ENCODE measurements around the gene LRRC8A.
"Not testable (repeated sequence)": the region's sequence is repeated elsewhere in the genome, so short reads cannot be mapped to it uniquely, and the experiment has no call there.

Gene LRRC8A

GRCh38 chr9:128840524-128840923, 41.4 kb upstream of the LRRC8A start:
- no peak for DNase-seq (ENCODE audit: low read depth)
- TF ChIP-seq POLR2A (IDR thresholded peaks at IDR 0.05; ENCODE audit: extremely low read depth, insufficient read length) (no peak), MAX (IDR thresholded peaks at IDR 0.05; ENCODE audit: low read depth, low read length) (no peak), MYC (IDR thresholded peaks at IDR 0.05; ENCODE audit: low read depth, low read length) (no peak), CTCF (IDR thresholded peaks at IDR 0.05; ENCODE audit: low read depth, low read length) (no peak)
- no peak overlapping the region for H3K4me3 ChIP-seq (ENCODE audit: low read depth, low read length)

DNA sequence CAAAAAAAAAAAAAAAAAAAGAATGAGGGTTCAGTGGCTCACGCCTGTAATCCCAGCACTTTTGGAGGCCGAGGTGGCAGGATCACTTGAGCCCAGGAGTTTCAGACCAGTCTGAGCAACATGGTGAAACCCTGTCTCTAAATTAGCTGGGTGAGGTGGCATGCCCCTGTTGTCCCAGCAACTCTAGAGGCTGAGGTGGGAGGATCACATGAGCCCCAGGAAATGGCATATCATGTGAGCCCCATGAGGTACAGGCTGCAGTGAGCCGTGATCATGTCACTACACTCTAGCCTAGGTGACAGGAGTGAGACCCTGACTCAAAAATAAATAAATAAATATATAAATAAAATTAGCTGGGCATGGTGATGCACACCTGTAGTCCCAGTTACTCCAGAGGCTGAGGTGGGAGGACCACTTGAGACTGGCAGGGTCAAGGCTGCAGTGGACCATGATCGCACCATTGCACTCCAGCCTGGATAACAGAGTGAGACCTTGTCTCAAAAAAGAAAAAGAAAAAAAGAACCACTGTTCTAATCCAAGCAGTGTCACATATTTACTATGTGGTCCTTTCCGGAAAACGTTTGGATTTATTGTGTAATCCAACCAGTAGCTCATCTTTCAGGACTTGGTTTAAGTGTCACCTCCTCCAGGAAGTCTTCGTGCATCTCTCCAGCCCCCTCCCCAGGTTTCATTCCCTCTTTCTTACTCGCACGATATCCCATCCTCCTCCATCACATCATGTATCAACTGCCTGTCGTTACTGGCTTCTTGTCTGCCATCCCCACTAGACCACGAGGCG, 40.0 kb upstream of the LRRC8A start:
- H3K4me3 ChIP-seq (ENCODE audit: low read depth, low read length) = no peak overlapping the region
- TF ChIP-seq CTCF (IDR thresholded peaks at IDR 0.05; ENCODE audit: low read depth, low read length) (no peak), MAX (IDR thresholded peaks at IDR 0.05; ENCODE audit: low read depth, low read length) (no peak), POLR2A (IDR thresholded peaks at IDR 0.05; ENCODE audit: extremely low read depth, insufficient read length) (no peak), MYC (IDR thresholded peaks at IDR 0.05; ENCODE audit: low read depth, low read length) (no peak)
- no peak for DNase-seq (ENCODE audit: low read depth)

GRCh38 chr9:128843171-128843570, 38.8 kb upstream of the LRRC8A start:
- H3K4me3 ChIP-seq (ENCODE audit: low read depth, low read length); DNase-seq (ENCODE audit: low read depth): not testable (repeated sequence)

DNA sequence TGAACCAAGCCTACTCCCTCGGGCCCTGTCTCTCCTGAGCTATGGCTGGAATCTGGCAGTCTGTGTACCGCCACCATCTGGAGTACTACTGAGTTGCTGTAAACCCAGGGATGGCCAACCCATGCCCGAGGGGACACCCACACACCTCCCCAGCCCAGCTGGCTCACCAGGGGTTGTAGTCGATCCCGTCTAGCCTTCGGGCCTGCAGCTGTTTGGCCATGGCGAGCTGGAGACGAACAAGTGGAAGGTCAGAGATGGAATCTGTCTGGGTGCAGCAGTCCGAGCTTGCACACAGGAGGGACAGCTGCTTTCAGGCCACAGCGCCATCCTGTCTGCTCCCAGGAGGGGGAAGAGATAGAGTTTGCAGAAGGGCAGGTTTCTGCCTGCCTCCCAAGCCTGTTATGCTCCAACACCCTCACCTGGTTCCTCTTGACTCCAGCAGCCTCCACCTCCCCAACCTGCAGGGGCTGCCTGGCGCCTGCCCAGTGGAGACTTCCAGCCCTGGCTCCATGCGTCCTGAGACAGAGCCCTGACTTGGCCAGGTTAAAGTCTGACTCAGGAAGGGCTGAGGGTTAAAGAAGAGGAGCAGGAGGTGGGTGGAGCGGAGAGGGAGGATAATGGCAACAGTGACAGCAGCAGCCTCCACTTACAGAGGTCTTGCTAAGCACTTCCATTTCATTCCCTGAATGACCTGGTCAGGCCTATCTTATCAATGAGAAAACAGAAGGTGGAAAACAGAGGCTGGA, 36.6 kb upstream of the LRRC8A start:
- H3K4me3 ChIP-seq (ENCODE audit: low read depth, low read length) = no peak overlapping the region
- TF ChIP-seq CTCF (IDR thresholded peaks at IDR 0.05; ENCODE audit: low read depth, low read length) = no peak
- no peak for TF ChIP-seq POLR2A (IDR thresholded peaks at IDR 0.05; ENCODE audit: extremely low read depth, insufficient read length)
- TF ChIP-seq MAX (IDR thresholded peaks at IDR 0.05; ENCODE audit: low read depth, low read length) = no peak
- no peak for DNase-seq (ENCODE audit: low read depth)

DNA sequence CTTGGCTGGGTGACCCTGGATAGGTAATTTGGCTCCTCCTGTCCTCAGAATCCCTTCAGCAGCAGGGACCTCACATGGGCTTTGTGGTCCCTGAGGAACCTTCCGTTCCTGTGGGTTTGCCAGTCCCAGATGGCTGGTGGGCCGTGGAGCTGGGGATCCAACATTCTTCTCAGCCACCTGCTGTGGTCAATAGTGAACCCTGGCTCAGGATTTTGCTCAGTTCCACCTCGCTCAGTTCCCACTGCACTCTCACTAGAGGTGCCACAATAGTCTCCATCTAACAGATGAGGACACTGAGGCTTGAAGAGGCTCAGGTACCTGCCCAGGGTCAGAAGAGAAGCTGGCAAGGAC, 35.3 kb upstream of the LRRC8A start:
- TF ChIP-seq POLR2A (IDR thresholded peaks at IDR 0.05; ENCODE audit: extremely low read depth, insufficient read length) = no peak
- no peak for TF ChIP-seq MAX (IDR thresholded peaks at IDR 0.05; ENCODE audit: low read depth, low read length)
- TF ChIP-seq CTCF (IDR thresholded peaks at IDR 0.05; ENCODE audit: low read depth, low read length) = no peak
- DNase-seq (ENCODE audit: low read depth) = no peak
- H3K4me3 ChIP-seq (ENCODE audit: low read depth, low read length) = no peak overlapping the region

DNA sequence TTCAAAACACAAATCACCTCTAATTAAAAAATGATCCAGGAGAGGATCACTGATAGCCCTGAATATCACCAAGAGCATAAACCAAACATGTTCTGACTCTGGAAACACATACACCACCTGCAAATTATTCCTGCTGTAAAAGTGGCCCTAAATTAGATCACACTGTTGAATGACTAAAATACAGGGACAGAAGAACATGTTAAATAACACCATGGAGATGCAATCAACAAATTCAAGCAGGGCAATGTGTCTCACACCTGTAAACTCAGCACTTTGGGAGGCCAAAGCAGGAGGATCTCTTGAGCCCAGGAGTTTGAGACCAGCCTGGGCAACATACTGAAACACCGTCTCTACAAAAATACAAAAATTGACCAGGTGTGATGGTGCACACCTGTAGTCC, 34.1 kb upstream of the LRRC8A start:
- no peak overlapping the region for H3K4me3 ChIP-seq (ENCODE audit: low read depth, low read length)
- DNase-seq (ENCODE audit: low read depth) = no peak

GRCh38 chr9:128851024-128851423, 30.9 kb upstream of the LRRC8A start:
- not testable (repeated sequence) for DNase-seq (ENCODE audit: low read depth); H3K4me3 ChIP-seq (ENCODE audit: low read depth, low read length)

More for the DNA sequence above, 34.1 kb upstream of the LRRC8A start:
- no peak for TF ChIP-seq POLR2A (IDR thresholded peaks at IDR 0.05; ENCODE audit: extremely low read depth, insufficient read length)
- no peak for TF ChIP-seq CTCF (IDR thresholded peaks at IDR 0.05; ENCODE audit: low read depth, low read length)
- no peak for TF ChIP-seq MYC (IDR thresholded peaks at IDR 0.05; ENCODE audit: low read depth, low read length)
- no peak for TF ChIP-seq MAX (IDR thresholded peaks at IDR 0.05; ENCODE audit: low read depth, low read length)
